HG03135 (cell line): ENCODE results near the gene CRYL1.

Experiments
- ATAC-seq: cut with Tn5 transposase; IDR thresholded peaks from one replicate; pipeline ENCODE4 v1.9.1; 2021; ENCODE audit warnings: mild to moderate bottlenecking, moderate library complexity; ENCODE audit not compliant: unreplicated experiment

CRYL1 gene

GRCh38 chr13:20528452-20528851 lies 2.8 kb upstream of the CRYL1 start:
- no peak for ATAC-seq

- no peak for ATAC-seq
Observed at GRCh38 chr13:20526664-20527063, 1.0 kb upstream of the CRYL1 start.

GRCh38 chr13:20525144-20525600 lies 485 bp downstream of the CRYL1 start:
- peak; percentile 23 for ATAC-seq

- no peak for ATAC-seq
Observed at GRCh38 chr13:20521364-20522115, 4.1 kb downstream of the CRYL1 start.

GRCh38 chr13:20519875-20520274 lies 5.8 kb downstream of the CRYL1 start:
- ATAC-seq: no peak

GRCh38 chr13:20518660-20519100 lies 7.0 kb downstream of the CRYL1 start:
- ATAC-seq: no peak

- ATAC-seq: no peak
Observed at GRCh38 chr13:20514866-20515265, 10.8 kb downstream of the CRYL1 start.

GRCh38 chr13:20513466-20513995 lies 12.1 kb downstream of the CRYL1 start:
- ATAC-seq: no peak

- ATAC-seq: no peak
Observed at GRCh38 chr13:20512042-20512683, 13.5 kb downstream of the CRYL1 start.

- ATAC-seq: no peak
Observed at GRCh38 chr13:20506696-20507095, 19.0 kb downstream of the CRYL1 start.

- no peak for ATAC-seq
Observed at GRCh38 chr13:20505405-20506366, 20.0 kb downstream of the CRYL1 start.

- no peak for ATAC-seq
Observed at GRCh38 chr13:20503088-20504083, 22.3 kb downstream of the CRYL1 start.

GRCh38 chr13:20501592-20501991 lies 24.1 kb downstream of the CRYL1 start:
- no peak for ATAC-seq

- ATAC-seq: no peak
Observed at GRCh38 chr13:20501120-20501519, 24.5 kb downstream of the CRYL1 start.

- no peak for ATAC-seq
Observed at GRCh38 chr13:20499986-20500385, 25.7 kb downstream of the CRYL1 start.

GRCh38 chr13:20498659-20499058 lies 27.0 kb downstream of the CRYL1 start:
- ATAC-seq: no peak

- no peak for ATAC-seq
Observed at GRCh38 chr13:20498129-20498528, 27.5 kb downstream of the CRYL1 start.

- no peak for ATAC-seq
Observed at GRCh38 chr13:20497006-20497775, 28.5 kb downstream of the CRYL1 start.
